ENCODE measurements around the gene LAMP5. TPM values are rescaled to one million over a fixed set of nuclear protein-coding genes. Genes with fewer than 3 reads are reported as not detected.

Gene LAMP5
- total RNA-seq, 1 experiment from 2014 or later: 0.54 TPM

DNA sequence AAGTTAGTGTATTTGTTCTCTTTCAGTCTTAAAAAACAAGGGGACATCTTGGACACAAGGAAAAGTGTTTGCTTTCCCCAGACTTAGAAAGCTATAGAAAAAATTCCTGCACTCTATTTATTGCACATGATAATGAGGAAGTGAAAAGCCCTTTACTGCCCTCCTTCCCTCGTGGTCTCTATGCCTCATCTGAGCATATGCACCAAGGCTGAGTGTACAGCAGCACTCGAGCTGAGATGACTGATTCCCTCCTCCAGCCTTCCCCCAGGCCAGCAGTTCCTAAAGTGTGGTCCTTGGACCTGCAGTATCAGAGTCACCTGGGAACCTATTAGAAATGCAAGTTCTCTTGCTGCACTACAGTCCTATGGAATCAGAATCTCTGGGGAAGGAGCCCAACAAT, 14.3 kb upstream of the LAMP5 start:
- no peak for DNase-seq (ENCODE audit: low read depth)

DNA sequence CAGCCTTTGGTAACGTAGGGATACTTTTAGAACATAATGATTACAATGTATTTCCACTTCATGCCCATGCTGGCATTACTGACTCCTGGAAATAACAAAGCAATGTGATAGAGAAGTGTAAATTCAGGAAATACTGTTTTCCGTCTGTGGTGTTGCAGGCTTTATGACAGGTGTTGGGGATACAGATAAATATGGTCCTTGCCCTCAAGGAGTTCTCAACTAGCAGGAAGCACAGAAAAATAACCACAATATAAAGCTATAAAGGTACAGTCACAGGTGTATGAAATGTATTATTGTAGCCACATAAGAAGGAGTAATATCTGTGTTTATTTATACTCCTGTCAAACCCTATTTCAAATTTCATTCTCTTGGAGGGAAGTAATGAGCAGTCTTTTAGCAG, 12.9 kb upstream of the LAMP5 start:
- DNase-seq (ENCODE audit: low read depth): no peak

DNA sequence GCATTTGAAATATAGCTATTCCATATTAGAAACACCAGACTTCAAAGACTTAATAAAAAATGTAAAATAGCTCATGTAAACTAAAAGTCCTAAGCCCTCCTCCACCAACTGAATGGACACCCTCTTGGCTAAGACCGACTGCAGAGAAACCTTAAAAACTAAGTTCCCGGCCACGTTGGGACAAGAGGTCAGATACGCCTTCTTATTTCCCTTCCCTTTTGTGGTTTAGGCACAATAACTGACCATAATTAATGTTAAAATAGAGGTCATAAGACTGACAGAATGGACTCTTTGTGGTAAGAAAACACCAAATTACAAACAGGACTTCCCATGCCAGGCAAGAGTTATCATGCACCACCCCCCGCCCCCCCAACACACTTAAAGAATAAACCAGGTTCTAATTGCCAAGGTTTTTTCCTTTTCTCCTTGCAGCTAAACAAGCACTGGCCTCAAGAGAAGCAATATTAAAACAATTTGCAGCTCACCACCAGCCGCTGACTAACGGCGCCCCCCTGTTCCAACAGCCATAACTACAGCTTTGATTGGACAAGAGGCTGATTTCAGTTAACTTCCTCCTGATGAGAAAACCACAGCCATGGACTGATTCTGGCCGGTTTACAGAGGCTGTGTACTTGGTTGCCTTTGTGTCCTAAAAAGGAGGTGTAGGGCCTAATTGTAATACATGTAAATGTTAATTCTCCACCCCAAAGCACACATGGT, 10.7 kb upstream of the LAMP5 start:
- DNase-seq (ENCODE audit: low read depth): peak; percentile 76

DNA sequence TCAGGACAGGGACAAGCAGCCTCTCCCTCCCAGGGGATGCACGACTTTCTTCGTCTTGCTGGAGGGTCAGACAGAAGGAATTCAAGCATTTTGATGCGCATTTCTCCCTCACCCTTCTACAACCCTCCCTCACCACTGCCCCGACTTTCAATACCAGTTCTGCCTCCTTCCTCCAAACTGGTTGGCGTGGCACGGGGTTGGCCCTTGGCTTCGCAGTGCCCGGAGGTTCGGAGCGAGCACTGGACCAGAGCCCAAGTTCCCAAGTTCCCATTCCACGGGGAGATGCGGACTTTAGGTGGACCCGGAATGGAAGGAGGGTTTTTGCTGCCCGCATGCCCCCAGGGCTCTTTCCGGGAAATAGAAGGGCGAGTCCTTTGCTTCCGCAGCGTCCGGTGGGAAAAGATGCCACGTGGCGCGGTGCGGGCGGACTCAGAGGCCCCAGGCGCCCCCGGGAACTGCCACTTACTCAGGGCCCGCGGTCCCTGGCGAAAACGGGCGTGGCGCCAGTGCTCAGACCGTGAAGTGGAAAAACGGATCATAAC, 8.0 kb upstream of the LAMP5 start:
- no peak for DNase-seq (ENCODE audit: low read depth)

DNA sequence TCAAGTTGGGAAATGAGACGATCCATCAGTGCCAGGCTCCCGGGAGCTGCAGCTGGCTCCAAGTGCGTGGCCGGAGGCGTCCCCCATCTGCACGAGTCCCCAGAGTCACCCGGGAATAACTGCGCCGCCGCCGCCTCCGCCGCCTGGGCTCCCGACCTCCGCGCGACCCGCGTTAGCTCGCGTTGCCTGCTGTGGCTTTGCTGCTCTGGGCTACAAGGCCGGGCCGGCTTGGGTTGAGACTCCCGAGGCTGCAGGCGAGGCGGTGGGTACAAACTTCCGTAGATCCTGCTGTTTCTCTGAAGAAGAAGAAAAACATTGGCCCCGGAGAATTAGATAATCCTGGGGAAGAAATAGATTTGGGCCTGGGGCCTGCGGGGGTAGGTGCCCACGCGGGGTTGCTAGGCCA, 7.4 kb upstream of the LAMP5 start:
- DNase-seq (ENCODE audit: low read depth): no peak

DNA sequence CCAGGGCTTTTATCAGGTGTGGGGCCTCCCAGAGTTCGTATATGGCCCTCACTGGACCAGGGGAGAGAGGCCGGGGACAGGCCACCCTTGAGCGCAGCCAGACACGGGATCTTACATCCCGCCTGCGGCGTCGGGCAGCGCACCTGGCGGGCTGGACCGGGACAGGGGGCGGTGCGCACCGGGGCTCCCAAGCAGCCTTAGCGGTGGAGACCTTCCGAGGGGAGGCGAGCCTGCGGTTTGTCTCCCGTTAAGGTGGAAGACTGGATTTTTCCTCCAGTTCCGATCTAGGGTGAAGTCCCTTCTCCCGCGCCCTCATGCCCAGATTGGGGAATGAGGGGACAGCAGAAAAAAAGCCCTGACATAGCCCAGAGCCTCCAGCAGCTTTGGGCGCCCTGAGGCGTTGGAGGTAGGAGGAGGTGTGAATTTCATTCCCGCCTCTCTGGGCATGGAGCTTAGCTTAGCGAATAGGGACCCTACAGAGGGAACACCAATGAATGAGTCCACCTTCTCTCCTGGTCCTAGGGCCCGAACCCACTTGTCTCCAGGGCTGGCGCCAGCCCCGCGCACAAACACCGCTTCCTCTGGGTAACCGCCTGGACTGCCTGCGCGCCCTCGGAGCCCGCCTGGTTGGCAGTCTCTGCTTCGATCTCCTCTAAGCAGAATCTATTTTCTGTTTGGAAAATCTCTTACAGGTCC, 6.7 kb upstream of the LAMP5 start:
- DNase-seq (ENCODE audit: low read depth): no peak

DNA sequence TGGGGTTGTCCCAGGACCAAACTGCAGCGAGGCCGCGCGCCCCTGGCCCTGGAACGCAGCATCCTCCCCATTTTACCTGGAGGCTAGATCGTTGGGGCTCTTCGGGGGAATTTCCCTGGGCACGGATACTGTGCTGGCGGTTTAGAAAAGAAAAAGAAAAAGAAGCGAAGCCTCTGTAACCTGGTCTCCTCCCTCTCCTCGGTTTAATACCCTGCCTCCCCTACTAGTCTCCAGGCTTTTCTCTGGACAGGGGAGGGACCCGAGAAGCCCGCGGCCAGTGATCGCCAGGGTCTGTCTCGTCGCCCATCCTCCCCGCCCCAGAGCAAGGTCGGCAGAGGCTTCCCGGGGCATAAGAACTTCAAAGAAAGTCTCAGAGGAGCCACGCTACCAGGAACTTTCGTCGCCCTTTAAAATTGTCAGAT, 6.1 kb upstream of the LAMP5 start:
- no peak for DNase-seq (ENCODE audit: low read depth)

DNA sequence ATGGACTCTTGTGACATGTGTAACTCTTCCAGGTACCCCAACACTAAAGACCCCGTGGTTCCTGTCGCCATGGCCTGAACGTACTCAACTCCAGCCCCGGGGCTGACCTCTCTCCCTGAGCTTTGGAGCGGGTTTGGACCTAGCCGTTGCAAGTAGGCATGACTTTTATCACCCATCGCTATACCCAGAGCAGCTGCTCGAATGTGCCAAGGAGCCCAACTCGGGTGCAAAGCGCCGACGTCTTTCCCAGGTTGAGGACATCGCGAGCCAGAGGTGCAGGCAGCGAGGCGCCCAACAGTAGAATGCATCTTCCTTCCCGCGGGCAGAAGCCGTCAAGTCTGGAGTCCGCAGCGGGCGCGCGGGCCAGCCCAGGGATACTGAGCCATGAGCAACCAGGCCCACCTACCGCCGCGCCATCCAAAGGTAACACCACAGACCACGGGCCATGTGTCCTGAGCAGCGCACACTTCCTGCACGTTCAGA, 5.7 kb upstream of the LAMP5 start:
- no peak for DNase-seq (ENCODE audit: low read depth)

DNA sequence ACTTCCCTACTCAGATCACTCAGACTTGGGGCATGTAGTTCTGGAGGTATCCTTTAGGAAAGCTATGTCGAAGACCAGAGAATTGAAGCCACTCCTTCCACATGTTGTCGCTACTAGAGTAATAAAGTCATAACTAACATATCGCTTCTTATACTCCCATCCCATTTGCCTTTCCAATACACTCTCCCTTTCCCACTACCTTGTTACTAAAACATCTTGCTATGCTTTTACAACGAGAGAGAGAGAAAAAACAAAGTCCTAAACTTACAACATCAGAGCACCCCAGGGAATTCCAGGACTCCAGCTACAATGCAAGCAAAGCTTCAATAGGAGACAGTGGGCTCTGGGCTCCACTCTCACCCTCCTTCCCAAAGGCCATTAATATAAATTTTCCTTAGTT, 5.1 kb upstream of the LAMP5 start:
- no peak for DNase-seq (ENCODE audit: low read depth)

DNA sequence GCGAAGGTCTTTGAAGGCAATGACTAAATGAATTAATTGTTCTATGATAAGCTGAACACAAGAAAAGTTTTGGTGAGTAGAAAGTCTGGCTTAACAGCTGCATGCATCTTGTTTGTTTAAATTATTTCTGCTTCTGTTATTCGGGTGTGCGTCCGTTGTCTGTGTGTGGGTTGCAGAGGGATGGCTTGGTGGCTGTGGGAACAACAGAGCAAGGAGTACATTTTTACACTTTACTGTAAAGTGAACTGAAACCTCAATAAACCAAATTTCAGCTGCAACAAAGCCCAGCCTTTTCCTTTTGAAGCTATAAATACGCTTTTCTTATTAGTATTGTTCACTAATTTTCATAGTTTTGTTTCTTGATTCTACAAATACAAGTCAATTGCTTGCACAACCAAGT, 3.5 kb upstream of the LAMP5 start:
- no peak for DNase-seq (ENCODE audit: low read depth)

DNA sequence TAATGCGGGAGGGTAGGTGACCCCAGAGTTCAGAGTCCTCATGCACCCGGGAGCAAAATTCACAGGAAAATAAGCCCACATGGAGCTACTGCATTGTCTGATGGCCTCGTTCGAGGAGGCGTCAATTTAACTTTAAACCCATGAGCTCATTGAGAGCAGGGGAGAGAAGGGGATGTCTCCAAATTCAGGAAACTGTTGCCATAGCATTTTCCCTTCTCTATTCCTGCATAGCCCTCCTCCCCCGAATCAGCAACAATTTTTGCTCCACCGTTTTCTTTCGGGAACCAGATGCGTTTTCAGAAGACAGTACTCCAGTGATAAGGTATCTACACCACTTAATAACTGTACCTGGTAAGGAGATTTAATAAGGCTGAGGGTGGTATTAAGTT, 324 bp upstream of the LAMP5 start:
- no peak for DNase-seq (ENCODE audit: low read depth)

DNA sequence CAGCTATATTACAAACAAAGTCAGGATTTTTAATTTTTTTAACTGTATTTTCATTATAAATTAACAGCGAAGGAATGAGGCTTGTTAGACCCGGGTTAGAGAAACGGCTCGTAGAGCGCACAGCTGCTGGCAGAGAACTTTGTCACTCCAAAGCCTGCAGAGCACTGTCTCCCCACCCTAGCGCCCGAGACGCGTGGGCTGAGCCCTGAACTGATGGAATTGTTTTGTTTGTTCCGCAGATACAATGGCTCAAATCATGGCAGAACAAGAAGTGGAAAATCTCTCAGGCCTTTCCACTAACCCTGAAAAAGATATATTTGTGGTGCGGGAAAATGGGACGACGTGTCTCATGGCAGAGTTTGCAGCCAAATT, 810 bp downstream of the LAMP5 start:
- no peak for DNase-seq (ENCODE audit: low read depth)

DNA sequence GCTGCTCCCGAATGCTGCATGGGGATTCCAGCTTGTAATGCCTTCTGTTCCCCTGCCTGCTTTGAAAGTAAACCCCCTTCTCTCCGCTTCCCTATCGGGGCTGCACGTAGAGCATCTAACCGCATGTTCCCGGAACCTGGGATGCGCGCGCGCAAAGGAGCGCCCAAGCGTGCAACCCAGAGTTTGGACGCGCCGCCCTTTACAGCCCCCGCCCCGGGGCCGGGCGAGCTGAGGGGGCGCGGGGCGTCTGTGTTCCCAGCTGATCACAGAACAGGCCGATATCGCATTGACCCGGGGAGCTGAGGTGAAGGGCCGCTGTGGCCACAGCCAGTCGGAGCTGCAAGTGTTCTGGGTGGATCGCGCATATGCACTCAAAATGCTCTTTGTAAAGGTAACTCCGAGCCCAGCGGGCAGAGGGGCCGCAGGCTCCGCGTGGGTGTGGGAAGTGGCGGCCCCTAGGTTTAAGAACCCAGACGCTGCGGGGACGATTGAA, 1.4 kb downstream of the LAMP5 start:
- DNase-seq (ENCODE audit: low read depth): no peak

DNA sequence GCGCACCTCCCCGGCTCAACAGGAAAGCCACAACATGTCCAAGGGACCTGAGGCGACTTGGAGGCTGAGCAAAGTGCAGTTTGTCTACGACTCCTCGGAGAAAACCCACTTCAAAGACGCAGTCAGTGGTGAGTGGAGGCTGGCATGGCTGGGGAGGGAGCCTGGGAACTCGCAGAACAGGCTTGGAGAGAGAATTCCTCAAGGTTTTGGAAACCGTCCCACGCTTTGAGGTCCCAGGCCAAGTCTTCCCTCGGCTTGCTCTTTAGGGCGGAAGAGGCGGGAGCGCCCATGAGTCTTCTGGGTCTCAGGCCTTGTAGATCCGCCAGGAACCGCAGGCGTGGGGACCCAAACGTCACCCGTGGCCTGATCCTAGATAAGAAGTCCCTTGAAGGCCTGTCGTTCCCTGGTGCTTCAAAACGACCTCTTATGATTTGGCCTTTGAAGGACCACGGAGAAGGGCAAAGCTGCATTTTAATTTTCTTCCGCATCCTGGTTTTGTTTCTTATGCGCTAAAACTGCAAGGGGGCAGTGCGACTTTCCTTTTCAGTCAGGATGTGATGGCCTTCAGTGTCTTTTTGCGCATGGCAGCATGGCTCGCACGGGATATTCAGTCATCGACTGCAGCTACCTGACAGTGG, 2.0 kb downstream of the LAMP5 start:
- no peak for DNase-seq (ENCODE audit: low read depth)

DNA sequence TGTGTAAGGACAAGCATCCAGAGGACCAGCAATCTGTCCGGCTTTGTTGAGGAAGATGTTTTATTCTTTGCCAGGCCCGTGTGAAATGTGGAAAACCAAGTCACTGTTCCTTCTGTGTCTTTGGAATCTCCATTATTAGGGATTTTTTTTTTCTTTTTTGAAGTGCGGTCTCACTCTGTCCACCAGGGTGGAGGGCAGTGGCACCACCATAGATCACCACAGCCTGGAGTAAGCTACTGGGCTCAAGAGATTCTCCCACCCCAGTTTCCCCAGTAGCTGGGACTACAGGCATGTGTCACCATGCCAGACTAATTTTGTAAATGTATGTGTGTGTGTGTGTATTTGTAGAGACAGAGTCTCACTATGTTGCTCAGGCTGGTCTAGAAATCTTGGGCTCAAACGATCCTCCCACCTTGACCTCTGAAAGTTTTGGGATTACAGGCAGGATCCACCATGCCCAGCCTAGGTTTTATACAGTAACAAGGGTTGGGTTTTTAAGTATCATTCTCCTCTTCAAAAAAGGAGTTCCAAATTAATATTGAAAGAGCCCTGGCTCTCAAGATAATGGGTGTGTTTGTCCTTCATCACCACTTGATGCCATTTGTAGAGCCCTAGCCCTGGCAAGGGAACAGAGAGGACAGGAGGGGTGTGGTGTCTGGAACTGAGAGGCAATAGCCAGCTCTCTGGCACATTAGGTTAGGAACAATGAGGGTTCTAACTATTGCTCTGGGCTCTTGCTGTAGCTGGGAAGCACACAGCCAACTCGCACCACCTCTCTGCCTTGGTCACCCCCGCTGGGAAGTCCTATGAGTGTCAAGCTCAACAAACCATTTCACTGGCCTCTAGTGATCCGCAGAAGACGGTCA, 3.1 kb downstream of the LAMP5 start:
- no peak for DNase-seq (ENCODE audit: low read depth)

DNA sequence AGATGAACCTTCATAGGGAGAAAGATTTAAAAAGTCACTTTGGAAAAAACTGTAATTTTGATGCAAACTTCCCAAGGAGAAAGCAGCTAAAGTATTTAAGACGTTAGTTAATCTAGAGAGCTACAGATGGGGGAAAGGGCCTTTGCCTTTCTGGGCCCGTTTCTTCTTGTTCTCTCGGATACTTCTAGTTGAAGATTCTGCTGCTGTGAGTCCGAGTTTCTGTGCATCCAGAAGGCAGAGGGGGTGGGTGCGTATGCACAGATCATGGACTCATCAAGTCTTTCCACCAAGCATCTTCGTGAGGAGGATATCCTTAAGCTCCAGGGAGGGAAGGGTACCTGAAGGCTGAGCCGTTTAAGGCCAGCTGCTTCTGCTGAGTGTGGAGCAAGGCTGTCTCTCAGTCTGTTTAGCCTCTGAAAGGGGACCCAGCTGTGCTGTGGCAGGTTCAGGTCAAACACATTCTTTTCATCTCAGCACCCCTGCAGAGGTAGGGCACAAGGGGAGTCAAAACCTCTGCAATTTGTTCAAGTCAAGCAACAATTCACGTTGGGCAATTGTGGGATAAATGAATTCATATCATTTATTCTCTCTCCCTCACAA, 4.3 kb downstream of the LAMP5 start:
- no peak for DNase-seq (ENCODE audit: low read depth)

DNA sequence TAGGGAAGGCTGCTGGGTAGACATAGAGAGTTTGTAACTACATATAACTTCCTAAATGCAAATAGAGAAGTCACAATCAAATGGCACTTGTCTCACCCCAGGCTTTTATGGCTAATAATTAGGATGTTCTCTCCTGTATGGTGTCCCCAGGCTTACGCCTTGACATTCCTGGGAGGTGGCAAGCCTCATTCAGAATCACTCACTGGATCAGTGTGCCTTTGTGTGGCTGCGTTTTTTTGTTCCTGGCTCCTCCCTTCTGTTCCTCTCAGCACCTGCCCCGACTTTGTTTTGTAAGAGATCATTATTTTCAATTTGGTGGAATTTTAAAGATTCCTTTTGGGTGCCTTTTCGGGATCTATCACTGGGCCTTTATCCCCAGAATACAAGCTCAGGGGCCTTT, 5.7 kb downstream of the LAMP5 start:
- no peak for DNase-seq (ENCODE audit: low read depth)

DNA sequence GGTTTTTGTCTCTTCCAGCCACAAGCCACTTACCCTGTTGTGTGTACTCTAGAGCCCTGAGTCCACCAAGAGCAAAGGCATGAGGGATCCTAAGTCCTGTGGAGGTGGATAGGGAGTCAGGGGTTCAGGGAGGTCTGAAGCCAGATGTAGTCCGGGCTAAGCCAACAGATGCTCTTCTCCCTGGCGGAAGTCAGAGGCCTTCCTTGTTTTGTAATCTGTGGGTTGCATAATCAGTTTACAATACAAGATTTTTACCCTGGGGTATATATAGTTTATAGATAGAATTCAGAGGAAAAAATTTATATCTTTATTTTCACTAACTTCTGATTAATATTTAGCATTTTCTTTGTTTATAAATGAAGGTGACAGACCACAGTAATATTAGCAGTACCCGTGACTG, 9.2 kb downstream of the LAMP5 start:
- DNase-seq (ENCODE audit: low read depth): no peak

DNA sequence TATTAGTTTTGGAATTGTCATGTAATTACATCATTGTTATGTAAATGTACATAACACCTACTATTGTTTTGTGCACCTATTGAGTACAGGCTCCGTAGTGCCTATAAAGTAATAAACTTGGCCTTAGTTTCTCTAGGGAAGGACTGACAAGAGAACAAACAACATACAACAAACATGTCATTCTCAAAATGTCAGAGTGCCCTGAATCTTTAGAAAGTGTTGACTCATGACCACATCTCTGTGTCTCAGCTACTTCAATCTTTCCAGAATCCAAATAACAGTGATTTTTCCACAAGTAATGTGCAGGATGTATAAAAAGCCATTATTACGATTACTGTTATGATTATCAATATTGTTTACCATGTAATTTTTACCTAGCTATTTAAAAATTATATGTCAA, 17.2 kb downstream of the LAMP5 start:
- peak; percentile 47 for DNase-seq (ENCODE audit: low read depth)

DNA sequence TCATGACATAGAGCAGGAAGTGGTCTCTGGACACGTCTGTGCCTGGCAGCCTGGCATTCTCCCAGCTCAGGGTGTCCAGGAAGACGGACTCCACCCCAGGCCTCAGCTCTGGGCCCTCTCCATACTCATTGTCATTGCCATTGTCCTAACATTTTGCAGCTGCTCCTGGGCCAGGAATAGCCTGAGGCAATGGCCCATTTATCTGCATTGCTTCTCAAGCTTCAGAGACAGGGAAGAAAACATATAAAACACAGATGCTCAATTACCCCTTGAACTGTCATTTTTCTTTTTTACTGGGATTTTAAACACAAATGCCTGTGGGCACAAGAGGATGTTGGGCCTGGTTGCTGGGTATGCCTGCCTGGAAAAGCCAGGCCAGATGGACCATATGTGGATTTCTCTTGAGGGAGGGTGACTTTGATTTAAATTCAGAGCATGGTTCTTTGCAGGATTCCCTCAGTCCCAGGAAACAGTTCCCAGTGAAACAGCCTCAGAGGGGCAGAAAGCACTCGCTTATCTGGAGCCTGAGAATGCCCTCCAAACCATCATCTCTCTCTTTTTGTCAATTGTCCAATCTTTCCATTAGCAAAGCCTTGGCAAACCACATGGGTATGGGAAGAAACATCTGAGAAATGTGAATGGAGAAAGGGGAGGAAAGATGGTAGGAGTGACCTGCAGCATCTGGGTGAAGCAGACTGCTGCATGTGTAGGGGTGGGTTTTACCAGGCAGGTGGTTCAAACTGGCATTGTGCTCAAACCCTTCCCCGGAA, 17.9 kb downstream of the LAMP5 start:
- DNase-seq (ENCODE audit: low read depth): peak; percentile 87
